ENCODE measurements around the gene CPSF2.

GRCh38 chr14:92203116-92203515, 81.3 kb downstream of the CPSF2 start:
- TF ChIP-seq POLR2AphosphoS5 (IDR thresholded peaks at IDR 0.05) (no peak), CTCF (IDR thresholded peaks at IDR 0.05) (no peak), POLR2A (IDR thresholded peaks at IDR 0.05) (no peak)
